Mesothelial cell of epicardium (in vitro differentiated cells): ENCODE data around the gene F2. TPM values are rescaled to one million over a fixed set of nuclear protein-coding genes. Genes with fewer than 3 reads are reported as not detected.

Experiments
- DNase-seq, 2 experiments: peaks; one replicate each; pipeline ENCODE4 v3.0.0; 2021; ENCODE audit warnings: low spot score in 2 of 2; ENCODE audit not compliant: unreplicated experiment in 2 of 2
- H3K27ac Mint-ChIP-seq: 2 replicates; pipeline ENCODE4 v1.8.0; 2021; ENCODE audit warnings: mixed read lengths
- H3K27me3 Mint-ChIP-seq: 2 replicates; pipeline ENCODE4 v1.8.0; 2021; ENCODE audit warnings: low read depth, mixed read lengths
- H3K36me3 Mint-ChIP-seq: 2 replicates; pipeline ENCODE4 v1.8.0; 2021; ENCODE audit warnings: mixed read lengths
- H3K4me1 Mint-ChIP-seq: 2 replicates; pipeline ENCODE4 v1.8.0; 2021; ENCODE audit warnings: mixed read lengths
- H3K4me3 Mint-ChIP-seq: 2 replicates; pipeline ENCODE4 v1.8.0; 2021; ENCODE audit warnings: mild to moderate bottlenecking, moderate library complexity, mixed read lengths
- H3K9me3 Mint-ChIP-seq: 2 replicates; pipeline ENCODE4 v1.8.0; 2021; ENCODE audit warnings: mixed read lengths
- microRNA-seq: library from miRNA; unstranded; fragments of <30 nt; microRNA quantifications from one replicate; pipeline ENCODE4 v1.2.0, GENCODE V29; 2021; ENCODE audit warnings: inconsistent platforms, mixed read lengths
- total RNA-seq: library from RNA; stranded (reverse); gene quantifications from 3 replicates; pipeline ENCODE4 v1.2.1, GENCODE V29; 2021
- TF ChIP-seq, protein P1 (sequence below): fragments of 200-600 bp; sonication (generic); IDR thresholded peaks from one replicate; pipeline ENCODE4 v1.5.0; 2021; ENCODE audit warnings: antibody characterized with exemption; ENCODE audit not compliant: unreplicated experiment

F2 gene
- total RNA-seq, 1 donor from 2014 or later: not detected

DNA sequence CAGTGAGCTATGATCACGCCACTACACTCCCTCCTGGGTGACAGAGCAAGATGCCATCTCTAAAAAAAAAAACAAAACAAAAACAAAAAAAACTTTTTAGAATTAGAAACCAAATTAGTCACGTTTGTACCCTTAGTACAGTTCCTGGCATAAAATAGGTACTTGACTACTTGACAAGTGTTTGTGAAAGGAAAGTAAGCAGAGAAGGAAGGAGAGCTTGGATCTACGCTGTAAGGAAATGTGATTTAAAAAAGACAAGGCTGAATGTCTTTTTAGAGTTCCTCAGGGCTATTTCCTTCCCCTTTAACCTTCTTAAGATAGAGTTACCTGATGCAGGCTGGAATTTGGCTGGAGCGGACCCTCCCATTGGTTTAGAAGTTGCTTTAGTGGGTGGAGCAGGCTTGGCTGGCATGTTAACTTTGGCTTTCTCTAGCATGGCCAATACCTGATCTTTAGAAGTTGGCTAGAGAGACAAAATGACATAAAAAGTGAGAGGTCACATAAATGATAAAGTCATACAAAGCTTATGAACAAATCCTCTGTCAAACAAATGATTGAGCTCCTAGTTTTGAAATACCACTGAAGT, 50.7 kb downstream of the F2 start:
- H3K27me3 Mint-ChIP-seq: no peaks in the 10 kb centered on the region
- DNase-seq: no peak
- H3K9me3 Mint-ChIP-seq: peaks cover 2% of the 10 kb centered on the region
- TF ChIP-seq, protein P1, sequence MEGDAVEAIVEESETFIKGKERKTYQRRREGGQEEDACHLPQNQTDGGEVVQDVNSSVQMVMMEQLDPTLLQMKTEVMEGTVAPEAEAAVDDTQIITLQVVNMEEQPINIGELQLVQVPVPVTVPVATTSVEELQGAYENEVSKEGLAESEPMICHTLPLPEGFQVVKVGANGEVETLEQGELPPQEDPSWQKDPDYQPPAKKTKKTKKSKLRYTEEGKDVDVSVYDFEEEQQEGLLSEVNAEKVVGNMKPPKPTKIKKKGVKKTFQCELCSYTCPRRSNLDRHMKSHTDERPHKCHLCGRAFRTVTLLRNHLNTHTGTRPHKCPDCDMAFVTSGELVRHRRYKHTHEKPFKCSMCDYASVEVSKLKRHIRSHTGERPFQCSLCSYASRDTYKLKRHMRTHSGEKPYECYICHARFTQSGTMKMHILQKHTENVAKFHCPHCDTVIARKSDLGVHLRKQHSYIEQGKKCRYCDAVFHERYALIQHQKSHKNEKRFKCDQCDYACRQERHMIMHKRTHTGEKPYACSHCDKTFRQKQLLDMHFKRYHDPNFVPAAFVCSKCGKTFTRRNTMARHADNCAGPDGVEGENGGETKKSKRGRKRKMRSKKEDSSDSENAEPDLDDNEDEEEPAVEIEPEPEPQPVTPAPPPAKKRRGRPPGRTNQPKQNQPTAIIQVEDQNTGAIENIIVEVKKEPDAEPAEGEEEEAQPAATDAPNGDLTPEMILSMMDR: no peak
- H3K4me1 Mint-ChIP-seq: no peaks in the 10 kb centered on the region
- H3K27ac Mint-ChIP-seq: no peak overlapping the region
- peaks cover 38% of the 10 kb centered on the region for H3K36me3 Mint-ChIP-seq
- H3K4me3 Mint-ChIP-seq: no peak overlapping the region

DNA sequence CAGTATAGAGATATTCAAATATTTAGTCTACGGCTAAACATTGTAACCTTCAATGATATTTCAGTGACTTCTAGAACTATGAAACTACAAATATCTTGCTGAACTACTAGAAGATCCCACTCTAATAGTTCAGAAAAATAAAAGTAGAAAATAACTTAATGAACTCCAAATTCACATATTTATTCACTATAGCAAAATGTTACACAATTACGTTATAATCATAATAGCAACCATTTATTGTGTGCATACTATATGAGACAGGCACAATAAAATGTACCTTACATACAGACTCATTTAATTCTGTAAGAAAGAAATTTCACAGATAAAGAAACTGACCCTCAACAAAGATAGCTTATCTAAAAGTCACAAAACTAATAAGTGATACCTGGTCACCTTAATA, 57.9 kb downstream of the F2 start:
- Mint-ChIP-seq H3K4me1 (no peaks in the 10 kb centered on the region), H3K27me3 (no peaks in the 10 kb centered on the region), H3K4me3 (no peak overlapping the region), H3K27ac (no peak overlapping the region), H3K9me3 (peaks cover 8% of the 10 kb centered on the region), H3K36me3 (peaks cover 56% of the 10 kb centered on the region)
- no peak for DNase-seq
- TF ChIP-seq, protein P1: no peak

DNA sequence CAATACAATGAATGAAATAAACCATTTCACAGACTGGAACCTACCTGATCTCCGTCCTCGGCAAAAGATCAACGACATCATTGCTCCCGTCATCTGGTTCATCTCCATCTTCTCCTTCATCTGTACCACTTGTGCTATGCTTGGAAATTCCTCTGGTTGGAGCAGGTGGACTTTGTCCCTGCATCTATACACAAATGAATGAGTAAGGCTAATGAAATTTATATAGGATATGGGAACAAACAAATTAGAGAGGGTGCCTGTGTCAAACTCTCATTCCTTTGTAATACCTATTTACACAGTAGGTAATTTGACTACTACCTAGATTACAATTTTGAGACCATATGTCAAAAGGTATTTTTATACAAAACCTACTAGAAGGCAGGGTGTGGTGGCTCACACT, 59.4 kb downstream of the F2 start:
- Mint-ChIP-seq H3K4me3 (no peak overlapping the region), H3K4me1 (no peaks in the 10 kb centered on the region), H3K27me3 (no peaks in the 10 kb centered on the region), H3K9me3 (peaks cover 8% of the 10 kb centered on the region), H3K27ac (no peak overlapping the region), H3K36me3 (peaks cover 60% of the 10 kb centered on the region)
- DNase-seq: no peak
- TF ChIP-seq, protein P1: no peak

Small RNAs within 50 kb of the gene (microRNA-seq; reads per million reads assigned to microRNA genes)
- gene MIR5582: 0.88 reads per million

Other genes starting within 250 kb of the F2 start
- 48.4 to 48.9 TPM (median 48.8 TPM) in 3 replicates for gene AMBRA1, start 125.2 kb upstream of the F2 start, total RNA-seq
- 5.4 to 6.3 TPM (median 6.0 TPM) in 3 replicates for gene HARBI1, start 102.0 kb upstream of the F2 start, total RNA-seq
- gene ATG13, start 101.7 kb upstream of the F2 start, total RNA-seq: 67.4 to 68.4 TPM (median 67.8 TPM) in 3 replicates
- gene ARHGAP1, start 18.6 kb upstream of the F2 start, total RNA-seq: 48.3 to 49.4 TPM (median 48.7 TPM) in 3 replicates
- 15.3 to 16.2 TPM (median 15.7 TPM) in 3 replicates for gene ZNF408, start 18.2 kb upstream of the F2 start, total RNA-seq
- 115 to 125 TPM (median 120 TPM) in 3 replicates for gene CKAP5, start 127.1 kb downstream of the F2 start, total RNA-seq
- 26.2 to 29.2 TPM (median 26.8 TPM) in 3 replicates for gene LRP4, start 199.3 kb downstream of the F2 start, total RNA-seq
- gene CSTPP1, start 217.5 kb downstream of the F2 start, total RNA-seq: 42.9 to 44.7 TPM (median 44.0 TPM) in 3 replicates